Measurements from ENCODE around the gene MYO7B. TPM values are rescaled to one million over a fixed set of nuclear protein-coding genes. Genes with fewer than 3 reads are reported as not detected.

MYO7B gene
- total RNA-seq, 4 donors from 2014 or later, result 0.07 to 0.83 (median 0.51) TPM; not detected in 1

DNA sequence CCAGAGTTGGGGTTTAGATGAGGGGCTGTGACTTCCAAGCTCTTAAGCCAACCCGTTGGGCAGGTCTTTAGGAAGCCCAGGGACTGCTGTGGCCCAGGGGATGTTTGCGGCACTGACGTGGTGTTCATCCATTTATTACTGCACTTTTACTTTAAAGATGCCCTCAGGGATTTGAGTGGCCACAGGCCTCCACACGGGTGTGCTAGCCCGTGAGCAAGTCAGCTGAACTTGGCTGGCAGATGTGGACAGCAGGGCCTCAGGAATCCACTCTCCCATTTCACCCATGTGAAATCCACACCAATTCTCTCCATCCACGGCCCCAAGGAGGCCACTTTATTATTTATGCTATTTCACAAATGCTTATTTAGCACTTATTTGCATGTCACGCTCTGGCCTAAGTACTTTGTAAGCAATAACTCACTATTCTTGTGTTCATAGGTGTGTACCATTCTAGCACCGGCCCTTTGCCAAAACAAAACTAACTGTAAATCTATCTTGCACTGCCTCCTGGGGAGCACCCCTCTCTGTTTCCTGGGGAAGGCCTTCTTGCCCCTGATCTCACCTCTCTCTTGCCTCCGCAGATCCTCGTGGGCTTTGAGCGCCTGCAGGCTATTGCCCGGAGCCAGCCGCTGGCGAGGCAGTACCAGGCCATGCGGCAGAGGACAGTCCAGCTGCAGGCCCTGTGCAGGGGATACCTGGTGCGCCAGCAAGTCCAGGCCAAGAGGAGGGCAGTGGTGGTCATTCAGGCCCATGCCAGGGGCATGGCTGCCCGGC lies 71.3 kb downstream of the MYO7B start:
- H3K4me3 ChIP-seq, result no peak overlapping the region
- DNase-seq (no peak), ATAC-seq (no peak)
- no peaks in the 10 kb centered on the region for H3K9me3 ChIP-seq
- H3K27ac ChIP-seq, result no peak overlapping the region
- in situ Hi-C loops (cut with MboI; ENCODE audit: low sequenced_read_pairs in 4 of 4), result no loop called here
- no peaks in the 10 kb centered on the region for H3K4me1 ChIP-seq
- no peaks in the 10 kb centered on the region for H3K27me3 ChIP-seq
- intact Hi-C loops (cut with DNase I; ENCODE audit: low total_unique reads), result no loop called here
- no peaks in the 10 kb centered on the region for H3K36me3 ChIP-seq
- no peak for TF ChIP-seq POLR2A (IDR thresholded peaks at IDR 0.05)
- TF ChIP-seq, protein P1, sequence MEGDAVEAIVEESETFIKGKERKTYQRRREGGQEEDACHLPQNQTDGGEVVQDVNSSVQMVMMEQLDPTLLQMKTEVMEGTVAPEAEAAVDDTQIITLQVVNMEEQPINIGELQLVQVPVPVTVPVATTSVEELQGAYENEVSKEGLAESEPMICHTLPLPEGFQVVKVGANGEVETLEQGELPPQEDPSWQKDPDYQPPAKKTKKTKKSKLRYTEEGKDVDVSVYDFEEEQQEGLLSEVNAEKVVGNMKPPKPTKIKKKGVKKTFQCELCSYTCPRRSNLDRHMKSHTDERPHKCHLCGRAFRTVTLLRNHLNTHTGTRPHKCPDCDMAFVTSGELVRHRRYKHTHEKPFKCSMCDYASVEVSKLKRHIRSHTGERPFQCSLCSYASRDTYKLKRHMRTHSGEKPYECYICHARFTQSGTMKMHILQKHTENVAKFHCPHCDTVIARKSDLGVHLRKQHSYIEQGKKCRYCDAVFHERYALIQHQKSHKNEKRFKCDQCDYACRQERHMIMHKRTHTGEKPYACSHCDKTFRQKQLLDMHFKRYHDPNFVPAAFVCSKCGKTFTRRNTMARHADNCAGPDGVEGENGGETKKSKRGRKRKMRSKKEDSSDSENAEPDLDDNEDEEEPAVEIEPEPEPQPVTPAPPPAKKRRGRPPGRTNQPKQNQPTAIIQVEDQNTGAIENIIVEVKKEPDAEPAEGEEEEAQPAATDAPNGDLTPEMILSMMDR (IDR thresholded peaks at IDR 0.05 in 4 of 5, conservative IDR thresholded peaks at IDR 0.05 in 1 of 5), result no peak

DNA sequence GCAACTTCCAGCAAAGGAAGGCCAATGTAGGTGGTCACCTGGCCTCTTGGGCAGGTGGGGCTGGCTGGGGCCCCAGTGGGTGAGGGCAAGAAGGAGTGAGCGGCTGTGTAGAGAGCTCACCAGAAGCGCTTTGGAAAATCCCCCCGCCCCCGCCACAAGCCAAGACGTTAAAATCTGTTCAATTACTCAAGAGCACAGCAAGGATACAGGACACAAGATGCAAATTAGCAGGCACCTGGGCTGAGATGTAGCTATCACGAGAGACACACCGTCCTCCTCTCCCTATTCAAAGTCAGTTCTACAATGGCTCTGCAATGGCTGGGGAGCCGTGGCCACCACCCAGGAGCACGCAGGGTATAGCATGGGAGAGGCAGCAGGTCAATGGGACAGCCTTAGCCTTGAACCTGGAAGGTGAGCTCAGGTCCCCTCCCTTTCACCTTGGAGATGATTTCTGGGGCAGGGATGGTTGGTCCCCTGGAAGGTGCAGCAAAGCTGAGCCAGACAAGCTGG lies 72.0 kb downstream of the MYO7B start:
- no peak for DNase-seq
- intact Hi-C loops (cut with DNase I; ENCODE audit: low total_unique reads), result no loop called here
- TF ChIP-seq, protein P1 (IDR thresholded peaks at IDR 0.05 in 4 of 5, conservative IDR thresholded peaks at IDR 0.05 in 1 of 5), result no peak
- no peak for TF ChIP-seq POLR2A (IDR thresholded peaks at IDR 0.05)
- H3K27ac ChIP-seq, result no peak overlapping the region
- no peaks in the 10 kb centered on the region for H3K36me3 ChIP-seq
- no peak for ATAC-seq
- no peaks in the 10 kb centered on the region for H3K9me3 ChIP-seq
- H3K27me3 ChIP-seq, result no peaks in the 10 kb centered on the region
- H3K4me1 ChIP-seq, result no peaks in the 10 kb centered on the region
- in situ Hi-C loops (cut with MboI; ENCODE audit: low sequenced_read_pairs in 4 of 4), result no loop called here
- H3K4me3 ChIP-seq, result no peak overlapping the region

DNA sequence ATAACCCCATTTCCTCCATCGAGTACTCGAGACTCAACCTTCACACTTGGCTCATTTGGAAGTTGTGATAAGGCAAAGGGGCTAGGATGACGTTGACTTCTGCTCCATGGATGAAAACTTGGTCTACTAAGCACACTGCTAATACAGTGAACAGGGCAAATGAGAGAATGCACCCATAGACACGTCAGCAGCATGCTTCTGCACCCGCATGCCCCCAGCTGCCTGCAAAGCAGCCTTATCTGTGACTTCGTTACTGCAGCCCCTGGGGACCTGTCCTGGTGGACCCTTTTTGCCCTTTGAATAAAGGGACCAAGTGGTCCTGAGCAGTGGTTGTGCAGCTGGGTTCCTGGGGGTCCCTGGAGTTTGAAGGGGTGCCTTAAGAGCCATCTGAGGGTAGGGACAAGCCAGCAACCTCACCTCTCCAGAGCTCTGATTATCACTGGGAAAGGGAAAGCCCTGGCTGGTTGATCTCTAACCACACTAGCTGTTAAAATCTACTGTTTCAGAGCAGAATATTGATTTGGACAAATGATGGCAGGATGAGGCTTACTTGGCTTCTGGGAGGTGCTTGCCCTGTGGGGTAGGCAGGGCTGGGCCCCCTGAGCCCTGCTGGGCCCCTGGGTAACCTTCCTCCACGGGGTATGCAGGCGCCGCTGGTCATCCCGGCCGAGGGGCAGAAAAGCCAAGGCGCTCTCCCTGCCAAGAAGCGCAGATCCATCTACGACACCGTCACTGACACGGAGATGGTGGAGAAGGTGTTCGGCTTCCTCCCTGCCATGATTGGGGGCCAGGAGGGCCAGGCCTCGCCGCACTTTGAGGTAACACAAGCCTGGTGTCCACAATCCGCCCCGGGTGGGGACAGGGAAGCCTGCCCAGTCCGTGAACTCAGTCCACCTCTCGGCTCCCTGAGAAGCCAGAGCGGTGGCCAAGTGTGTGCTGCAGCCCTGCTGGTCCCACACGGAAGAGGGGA lies 72.9 kb downstream of the MYO7B start:
- TF ChIP-seq, protein P1 (IDR thresholded peaks at IDR 0.05 in 4 of 5, conservative IDR thresholded peaks at IDR 0.05 in 1 of 5), result no peak
- TF ChIP-seq POLR2A (IDR thresholded peaks at IDR 0.05), result no peak
- in situ Hi-C loops (cut with MboI; ENCODE audit: low sequenced_read_pairs in 4 of 4), result no loop called here
- no peak overlapping the region for H3K4me3 ChIP-seq
- ATAC-seq, result no peak
- H3K27me3 ChIP-seq, result no peaks in the 10 kb centered on the region
- H3K36me3 ChIP-seq, result no peaks in the 10 kb centered on the region
- no peaks in the 10 kb centered on the region for H3K9me3 ChIP-seq
- DNase-seq, result no peak
- H3K4me1 ChIP-seq, result no peaks in the 10 kb centered on the region
- intact Hi-C loops (cut with DNase I; ENCODE audit: low total_unique reads), result no loop called here
- H3K27ac ChIP-seq, result no peak overlapping the region

DNA sequence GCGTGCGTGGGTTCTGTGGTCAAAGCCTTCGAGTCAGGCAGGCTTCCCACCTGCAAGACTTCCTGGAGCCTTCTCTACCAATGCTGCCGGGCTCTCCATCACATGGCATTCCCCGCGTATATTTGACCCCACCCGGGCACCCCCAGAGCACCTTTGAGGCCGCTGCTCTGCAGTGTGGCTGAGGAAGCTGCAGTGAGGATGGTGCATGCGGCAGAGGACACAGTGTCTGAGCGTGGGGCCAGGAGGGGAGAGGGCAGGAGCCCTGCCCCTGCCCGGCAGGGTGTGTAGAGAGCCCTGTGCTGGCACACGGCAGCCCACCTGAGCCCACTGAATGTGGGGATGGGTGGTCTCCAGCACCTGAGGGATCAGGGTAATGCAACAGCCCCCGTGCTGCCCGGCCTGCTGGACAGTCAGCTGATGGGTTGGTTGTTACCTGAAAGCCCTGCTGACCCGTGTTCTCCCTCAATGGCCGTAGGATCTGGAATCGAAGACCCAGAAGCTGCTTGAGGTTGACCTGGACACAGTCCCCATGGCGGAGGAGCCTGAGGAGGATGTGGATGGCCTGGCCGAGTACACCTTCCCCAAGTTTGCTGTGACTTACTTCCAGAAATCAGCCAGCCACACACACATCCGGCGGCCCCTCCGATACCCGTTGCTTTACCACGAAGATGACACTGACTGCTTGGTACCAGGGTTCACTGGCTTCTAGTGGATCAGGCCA lies 73.7 kb downstream of the MYO7B start:
- in situ Hi-C loops (cut with MboI; ENCODE audit: low sequenced_read_pairs in 4 of 4), result no loop called here

More for the DNA sequence above, 73.7 kb downstream of the MYO7B start:
- no peak for DNase-seq
- H3K9me3 ChIP-seq, result no peaks in the 10 kb centered on the region
- no peak for TF ChIP-seq POLR2A (IDR thresholded peaks at IDR 0.05)
- TF ChIP-seq, protein P1 (IDR thresholded peaks at IDR 0.05 in 4 of 5, conservative IDR thresholded peaks at IDR 0.05 in 1 of 5), result no peak
- H3K27ac ChIP-seq, result no peak overlapping the region
- no peaks in the 10 kb centered on the region for H3K4me1 ChIP-seq
- no peak for ATAC-seq
- intact Hi-C loops (cut with DNase I; ENCODE audit: low total_unique reads), result no loop called here
- no peak overlapping the region for H3K4me3 ChIP-seq
- H3K36me3 ChIP-seq, result no peaks in the 10 kb centered on the region
- H3K27me3 ChIP-seq, result no peaks in the 10 kb centered on the region
